K562 (cell line): Measurements from ENCODE around the gene CXCR6. TPM values are rescaled to one million over a fixed set of nuclear protein-coding genes. Genes with fewer than 3 reads are reported as not detected.
A peak's percentile ranks its signal among the peaks of the same experiment; 100 is the strongest.

Experiments
- HIVEP1 ChIP-seq: fragments of 250-450 bp; sonication (Bioruptor Pico); IDR thresholded peaks from 2 replicates; pipeline ENCODE4 v1.4.0; 2020; ENCODE audit warnings: mild to moderate bottlenecking
- HOXB6 ChIP-seq: fragments of 250-450 bp; sonication (Bioruptor Pico); IDR thresholded peaks from 2 replicates; pipeline ENCODE4 v1.5.1; 2022; ENCODE audit warnings: mild to moderate bottlenecking, borderline replicate concordance
- NBN ChIP-seq: fragments of 450-650 bp; IDR thresholded peaks from 2 replicates; pipeline ENCODE4 v1.6.1; 2016; ENCODE audit warnings: low read depth, mild to moderate bottlenecking
- NR1H2 ChIP-seq: sonication (generic); formaldehyde crosslinking; IDR thresholded peaks from 2 replicates; pipeline ENCODE4 v1.4.0; 2020; ENCODE audit warnings: mild to moderate bottlenecking, missing genetic modification reagents
- POLR2B ChIP-seq: fragments of 450-650 bp; IDR thresholded peaks from 2 replicates; pipeline ENCODE4 v1.6.1; 2018; ENCODE audit warnings: low read depth; ENCODE audit not compliant: partially characterized antibody
- RAD21 ChIP-seq, 2 experiments: fragments of 250-450 bp in 1 of 2; fragments of 450-650 bp in 1 of 2; sonication (Bioruptor Pico) in 1 of 2; formaldehyde crosslinking in 1 of 2; IDR thresholded peaks in 1 of 2; conservative IDR thresholded peaks in 1 of 2; 2 replicates each; pipeline versions ENCODE4 v1.4.0 to v1.8.0; 2020 to 2022; ENCODE audit warnings: mild to moderate bottlenecking in 2 of 2, moderate library complexity in 1 of 2
- STAG1 ChIP-seq: sonication (generic); formaldehyde crosslinking; IDR thresholded peaks from 2 replicates; pipeline ENCODE4 v1.5.0; 2020; ENCODE audit warnings: missing genetic modification reagents, borderline replicate concordance
- THRAP3 ChIP-seq: fragments of 450-650 bp; IDR thresholded peaks from 2 replicates; pipeline ENCODE4 v1.6.1; 2016; ENCODE audit warnings: mild to moderate bottlenecking, inconsistent platforms, borderline replicate concordance
- ZBTB8A ChIP-seq: fragments of 450-650 bp; IDR thresholded peaks from 2 replicates; pipeline ENCODE4 v1.6.1; 2018; ENCODE audit warnings: mild to moderate bottlenecking, moderate library complexity; ENCODE audit not compliant: partially characterized antibody
- ZNF124 ChIP-seq: sonication (generic); formaldehyde crosslinking; IDR thresholded peaks from 2 replicates; pipeline ENCODE4 v1.8.1; 2022; ENCODE audit warnings: missing genetic modification reagents
- ZNF23 ChIP-seq: fragments of 250-450 bp; sonication (Bioruptor Pico); IDR thresholded peaks from 2 replicates; pipeline ENCODE4 v1.4.0; 2020; ENCODE audit warnings: mild to moderate bottlenecking
- polyA plus RNA-seq, 8 experiments: library from polyadenylated mRNA; depleted of rRNA in 4 of 8; stranded (reverse) in 5 of 8; unstranded in 3 of 8; fragments of >200 nt; fragmentation: Nextera tagmentation in 2 of 8; fragmentation: Illumina TruSeq in 1 of 8; extraction: Ambion mirVana in 2 of 8; extraction: Trizol in 1 of 8; gene quantifications; 2 replicates each; pipeline versions ENCODE4 v1.2.1 to v1.2.3, GENCODE V29; 2011 to 2014; ENCODE audit warnings: inconsistent platforms in 1 of 8, missing spikeins in 1 of 8
- total RNA-seq, 7 experiments: library from RNA; depleted of rRNA in 6 of 7; stranded (reverse); fragments of >200 nt in 6 of 7; fragmentation: Illumina TruSeq in 2 of 7; extraction: Trizol in 2 of 7; gene quantifications; 2 replicates each; pipeline versions ENCODE4 v1.2.1 to v1.2.3, GENCODE V29; 2011 to 2021; ENCODE audit warnings: low replicate concordance in 1 of 7
- TF ChIP-seq, protein P1 (sequence below): fragments of 450-650 bp; IDR thresholded peaks from 2 replicates; pipeline ENCODE4 v1.6.1; 2016; ENCODE audit warnings: missing biosample characterization, missing genetic modification characterization
- TF ChIP-seq, protein P2 (sequence below): sonication (generic); formaldehyde crosslinking; IDR thresholded peaks from 2 replicates; pipeline ENCODE4 v1.5.0; 2020; ENCODE audit warnings: missing genetic modification reagents
- TF ChIP-seq, protein P3 (sequence below), 2 experiments: fragments of 450-650 bp; formaldehyde crosslinking in 1 of 2; IDR thresholded peaks; 2 replicates each; pipeline versions ENCODE4 v1.4.0 to v1.6.1; 2014 to 2020; ENCODE audit warnings: mild to moderate bottlenecking in 2 of 2, borderline replicate concordance in 1 of 2, low read depth in 1 of 2
- TF ChIP-seq, protein P4 (sequence below), 3 experiments: IDR thresholded peaks in 2 of 3; conservative IDR thresholded peaks in 1 of 3; 2 replicates each; pipeline ENCODE4 v1.5.1; 2011 to 2012; ENCODE audit warnings: low read length in 3 of 3, mild to moderate bottlenecking in 3 of 3, control low read depth in 2 of 3, improper control_type of control experiment in 1 of 3, inconsistent platforms in 1 of 3, low read depth in 1 of 3, mixed read lengths in 1 of 3, moderate library complexity in 1 of 3; ENCODE audit not compliant: insufficient read depth in 2 of 3

The CXCR6 gene
- total and polyA plus RNA-seq, 9 of the 15 experiments (the other 6 are each of a cell fraction or from before 2014, with no cell fraction given), result 0.28 TPM; not detected in 8

DNA sequence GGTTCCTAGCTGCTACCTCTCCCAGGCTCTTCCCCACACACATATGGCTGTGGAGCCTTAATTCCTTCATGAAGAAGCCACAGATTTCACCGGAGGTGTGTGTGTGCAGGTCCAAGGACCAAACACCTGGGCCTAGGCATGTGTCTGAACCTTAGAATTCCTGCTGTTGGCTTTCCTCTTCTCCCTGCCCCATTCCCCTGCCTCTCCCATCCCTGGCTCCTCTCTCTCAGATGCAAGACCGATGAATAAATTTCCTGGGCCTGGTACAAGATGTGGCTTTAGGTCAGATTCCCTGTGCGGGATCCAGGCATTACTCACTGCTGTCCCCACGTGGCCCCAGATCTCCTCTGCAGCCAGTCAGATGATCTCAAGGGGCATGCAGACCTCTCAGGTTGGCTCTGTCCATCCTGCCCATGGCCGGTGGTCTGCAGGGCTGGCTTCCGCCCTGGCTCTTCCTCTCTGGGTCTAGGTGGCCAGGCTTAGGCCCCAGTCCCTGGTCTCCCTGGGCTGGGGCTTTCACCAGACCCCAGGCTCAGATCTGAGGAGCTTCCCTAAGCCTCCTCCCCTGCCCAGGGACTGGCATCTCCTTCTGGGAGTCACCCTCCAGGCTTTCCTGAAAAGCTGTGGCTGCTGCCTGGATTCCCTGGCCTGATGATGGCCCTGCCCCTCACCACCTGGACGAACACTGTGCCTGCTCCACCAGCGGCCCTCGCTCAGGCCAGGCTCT, 36.4 kb upstream of the CXCR6 start (continued):
- TF ChIP-seq, protein P1, sequence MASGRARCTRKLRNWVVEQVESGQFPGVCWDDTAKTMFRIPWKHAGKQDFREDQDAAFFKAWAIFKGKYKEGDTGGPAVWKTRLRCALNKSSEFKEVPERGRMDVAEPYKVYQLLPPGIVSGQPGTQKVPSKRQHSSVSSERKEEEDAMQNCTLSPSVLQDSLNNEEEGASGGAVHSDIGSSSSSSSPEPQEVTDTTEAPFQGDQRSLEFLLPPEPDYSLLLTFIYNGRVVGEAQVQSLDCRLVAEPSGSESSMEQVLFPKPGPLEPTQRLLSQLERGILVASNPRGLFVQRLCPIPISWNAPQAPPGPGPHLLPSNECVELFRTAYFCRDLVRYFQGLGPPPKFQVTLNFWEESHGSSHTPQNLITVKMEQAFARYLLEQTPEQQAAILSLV (tag), result no peak
- TF ChIP-seq ZBTB8A (no peak), HIVEP1 (CRISPR knock-in tag) (no peak), HOXB6 (CRISPR knock-in tag) (no peak), ZNF124 (no peak), THRAP3 (no peak), STAG1 (CRISPR knock-in tag) (peak; percentile 60; the same call in 1 of the 2 replicates), POLR2B (no peak), NR1H2 (no peak), ZNF23 (CRISPR knock-in tag) (no peak), NBN (no peak), RAD21 (CRISPR knock-in tag; conservative IDR thresholded peaks at IDR 0.05 in 1 of 2, IDR thresholded peaks at IDR 0.05 in 1 of 2) (peak; percentile 55 to 77)
- TF ChIP-seq, protein P2, sequence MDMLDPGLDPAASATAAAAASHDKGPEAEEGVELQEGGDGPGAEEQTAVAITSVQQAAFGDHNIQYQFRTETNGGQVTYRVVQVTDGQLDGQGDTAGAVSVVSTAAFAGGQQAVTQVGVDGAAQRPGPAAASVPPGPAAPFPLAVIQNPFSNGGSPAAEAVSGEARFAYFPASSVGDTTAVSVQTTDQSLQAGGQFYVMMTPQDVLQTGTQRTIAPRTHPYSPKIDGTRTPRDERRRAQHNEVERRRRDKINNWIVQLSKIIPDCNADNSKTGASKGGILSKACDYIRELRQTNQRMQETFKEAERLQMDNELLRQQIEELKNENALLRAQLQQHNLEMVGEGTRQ (CRISPR knock-in tag), result 0 out of 2 replicates have a peak, but pooled peaks have one; percentile 33
- TF ChIP-seq, protein P3, sequence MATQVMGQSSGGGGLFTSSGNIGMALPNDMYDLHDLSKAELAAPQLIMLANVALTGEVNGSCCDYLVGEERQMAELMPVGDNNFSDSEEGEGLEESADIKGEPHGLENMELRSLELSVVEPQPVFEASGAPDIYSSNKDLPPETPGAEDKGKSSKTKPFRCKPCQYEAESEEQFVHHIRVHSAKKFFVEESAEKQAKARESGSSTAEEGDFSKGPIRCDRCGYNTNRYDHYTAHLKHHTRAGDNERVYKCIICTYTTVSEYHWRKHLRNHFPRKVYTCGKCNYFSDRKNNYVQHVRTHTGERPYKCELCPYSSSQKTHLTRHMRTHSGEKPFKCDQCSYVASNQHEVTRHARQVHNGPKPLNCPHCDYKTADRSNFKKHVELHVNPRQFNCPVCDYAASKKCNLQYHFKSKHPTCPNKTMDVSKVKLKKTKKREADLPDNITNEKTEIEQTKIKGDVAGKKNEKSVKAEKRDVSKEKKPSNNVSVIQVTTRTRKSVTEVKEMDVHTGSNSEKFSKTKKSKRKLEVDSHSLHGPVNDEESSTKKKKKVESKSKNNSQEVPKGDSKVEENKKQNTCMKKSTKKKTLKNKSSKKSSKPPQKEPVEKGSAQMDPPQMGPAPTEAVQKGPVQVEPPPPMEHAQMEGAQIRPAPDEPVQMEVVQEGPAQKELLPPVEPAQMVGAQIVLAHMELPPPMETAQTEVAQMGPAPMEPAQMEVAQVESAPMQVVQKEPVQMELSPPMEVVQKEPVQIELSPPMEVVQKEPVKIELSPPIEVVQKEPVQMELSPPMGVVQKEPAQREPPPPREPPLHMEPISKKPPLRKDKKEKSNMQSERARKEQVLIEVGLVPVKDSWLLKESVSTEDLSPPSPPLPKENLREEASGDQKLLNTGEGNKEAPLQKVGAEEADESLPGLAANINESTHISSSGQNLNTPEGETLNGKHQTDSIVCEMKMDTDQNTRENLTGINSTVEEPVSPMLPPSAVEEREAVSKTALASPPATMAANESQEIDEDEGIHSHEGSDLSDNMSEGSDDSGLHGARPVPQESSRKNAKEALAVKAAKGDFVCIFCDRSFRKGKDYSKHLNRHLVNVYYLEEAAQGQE (IDR thresholded peaks at IDR 0.05; ENCODE audit: borderline replicate concordance), result peak; percentile 61; the same call in 1 of the 2 replicates
- TF ChIP-seq, protein P3 (CRISPR knock-in tag; IDR thresholded peaks at IDR 0.05; ENCODE audit: low read depth), result no peak
- TF ChIP-seq, protein P4, sequence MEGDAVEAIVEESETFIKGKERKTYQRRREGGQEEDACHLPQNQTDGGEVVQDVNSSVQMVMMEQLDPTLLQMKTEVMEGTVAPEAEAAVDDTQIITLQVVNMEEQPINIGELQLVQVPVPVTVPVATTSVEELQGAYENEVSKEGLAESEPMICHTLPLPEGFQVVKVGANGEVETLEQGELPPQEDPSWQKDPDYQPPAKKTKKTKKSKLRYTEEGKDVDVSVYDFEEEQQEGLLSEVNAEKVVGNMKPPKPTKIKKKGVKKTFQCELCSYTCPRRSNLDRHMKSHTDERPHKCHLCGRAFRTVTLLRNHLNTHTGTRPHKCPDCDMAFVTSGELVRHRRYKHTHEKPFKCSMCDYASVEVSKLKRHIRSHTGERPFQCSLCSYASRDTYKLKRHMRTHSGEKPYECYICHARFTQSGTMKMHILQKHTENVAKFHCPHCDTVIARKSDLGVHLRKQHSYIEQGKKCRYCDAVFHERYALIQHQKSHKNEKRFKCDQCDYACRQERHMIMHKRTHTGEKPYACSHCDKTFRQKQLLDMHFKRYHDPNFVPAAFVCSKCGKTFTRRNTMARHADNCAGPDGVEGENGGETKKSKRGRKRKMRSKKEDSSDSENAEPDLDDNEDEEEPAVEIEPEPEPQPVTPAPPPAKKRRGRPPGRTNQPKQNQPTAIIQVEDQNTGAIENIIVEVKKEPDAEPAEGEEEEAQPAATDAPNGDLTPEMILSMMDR (IDR thresholded peaks at IDR 0.05 in 2 of 3, conservative IDR thresholded peaks at IDR 0.05 in 1 of 3; ENCODE audit: insufficient read depth in 2 of 3, low read depth in 1 of 3, low read length in 3 of 3), result peak; percentile 80 to 90 (median 86)
